Astrocyte (in vitro differentiated cells and primary cell): ENCODE results near the gene NMU. TPM values are rescaled to one million over a fixed set of nuclear protein-coding genes. Genes with fewer than 3 reads are reported as not detected.

Experiments used
- total RNA-seq: library from RNA; stranded (reverse); gene quantifications from 2 replicates; pipeline ENCODE4 v1.2.1, GENCODE V29; 2021

The NMU gene
- total RNA-seq, 1 donor from 2014 or later = 0.61 TPM

Other genes with a start within 250 kb of the NMU start
- gene TMEM165, start 240.3 kb downstream of the NMU start, total RNA-seq = 128 and 130 TPM in 2 replicates
- 20.4 and 21.4 TPM in 2 replicates for gene CLOCK, start 89.4 kb downstream of the NMU start, total RNA-seq
- gene PDCL2, start 44.1 kb downstream of the NMU start, total RNA-seq = not detected in 2 replicates
- gene EXOC1L, start 183.5 kb upstream of the NMU start, total RNA-seq = not detected in 2 replicates
- 29.9 and 33.3 TPM in 2 replicates for gene EXOC1, start 217.3 kb upstream of the NMU start, total RNA-seq